ENCODE measurements around the gene PHRF1.

The PHRF1 gene

GRCh38 chr11:563812-564578, 12.3 kb upstream of the PHRF1 start:
- peak; percentile 77 for DNase-seq (ENCODE audit: low read depth)
- TF ChIP-seq CTCF (IDR thresholded peaks at IDR 0.05; ENCODE audit: insufficient read depth, low read depth, low read length, missing control alignments): no peak
- H3K4me3 ChIP-seq (ENCODE audit: low read length): no peak overlapping the region

GRCh38 chr11:565921-566509, 10.3 kb upstream of the PHRF1 start:
- no peak for TF ChIP-seq CTCF (IDR thresholded peaks at IDR 0.05; ENCODE audit: insufficient read depth, low read depth, low read length, missing control alignments)
- H3K4me3 ChIP-seq (ENCODE audit: low read length): no peak overlapping the region
- no peak for DNase-seq (ENCODE audit: low read depth)

- TF ChIP-seq CTCF (IDR thresholded peaks at IDR 0.05; ENCODE audit: insufficient read depth, low read depth, low read length, missing control alignments): no peak
- H3K4me3 ChIP-seq (ENCODE audit: low read length): peak overlapping the region; percentile 83
- DNase-seq (ENCODE audit: low read depth): no peak
These were observed 9.2 kb upstream of the PHRF1 start for GRCh38 chr11:567011-567628.

GRCh38 chr11:567629-568292, 8.5 kb upstream of the PHRF1 start:
- no peak for TF ChIP-seq CTCF (IDR thresholded peaks at IDR 0.05; ENCODE audit: insufficient read depth, low read depth, low read length, missing control alignments)
- peak overlapping the region; percentile 83 for H3K4me3 ChIP-seq (ENCODE audit: low read length)
- DNase-seq (ENCODE audit: low read depth): no peak

GRCh38 chr11:568306-569157, 7.7 kb upstream of the PHRF1 start:
- no peak for TF ChIP-seq CTCF (IDR thresholded peaks at IDR 0.05; ENCODE audit: insufficient read depth, low read depth, low read length, missing control alignments)
- peak overlapping the region; percentile 83 for H3K4me3 ChIP-seq (ENCODE audit: low read length)

GRCh38 chr11:569158-569885, 6.9 kb upstream of the PHRF1 start:
- peak overlapping the region; percentile 61 for H3K4me3 ChIP-seq (ENCODE audit: low read length)
- no peak for TF ChIP-seq CTCF (IDR thresholded peaks at IDR 0.05; ENCODE audit: insufficient read depth, low read depth, low read length, missing control alignments)
- no peak for DNase-seq (ENCODE audit: low read depth)

More at GRCh38 chr11:568306-569157, 7.7 kb upstream of the PHRF1 start:
- DNase-seq (ENCODE audit: low read depth): peak; percentile 96

Data from epithelial cell of esophagus (primary cell).